ENCODE data around the gene PAX2. TPM values are rescaled to one million over a fixed set of nuclear protein-coding genes. Genes with fewer than 3 reads are reported as not detected.

Gene PAX2
- total RNA-seq, 1 experiment from 2014 or later: not detected

GRCh38 chr10:100874702-100875483 is 129.5 kb downstream of the PAX2 start:
- H3K79me1 ChIP-seq (ENCODE audit: insufficient read depth, low read depth, low read length, poor library complexity, severe bottlenecking): no peaks in the 10 kb centered on the region
- no peak overlapping the region for H3K23ac ChIP-seq (ENCODE audit: insufficient read length, low read depth, low read length)
- no peak overlapping the region for H2AK5ac ChIP-seq (ENCODE audit: insufficient read length, low read length)
- H4K8ac ChIP-seq (replicated peaks; ENCODE audit: insufficient read length, low read depth, low read length): no peak overlapping the region
- no peak overlapping the region for H4K91ac ChIP-seq (ENCODE audit: insufficient read length, low read depth, low read length)
- Mint-ChIP-seq H3K4me1 (peaks cover 5 to 55% of the 10 kb centered on the region in 2 experiments), H3K9me3 (no peaks in the 10 kb centered on the region; a peak in 1 of 5 replicates), H3K27ac (no peak overlapping the region), H3K4me3 (no peak overlapping the region), H3K36me3 (ENCODE audit: insufficient read depth in 1 of 3, low read depth in 3 of 3) (no peaks in the 10 kb centered on the region), H3K27me3 (ENCODE audit: low read depth) (peaks cover 83% of the 10 kb centered on the region)
- TF ChIP-seq, protein P1, sequence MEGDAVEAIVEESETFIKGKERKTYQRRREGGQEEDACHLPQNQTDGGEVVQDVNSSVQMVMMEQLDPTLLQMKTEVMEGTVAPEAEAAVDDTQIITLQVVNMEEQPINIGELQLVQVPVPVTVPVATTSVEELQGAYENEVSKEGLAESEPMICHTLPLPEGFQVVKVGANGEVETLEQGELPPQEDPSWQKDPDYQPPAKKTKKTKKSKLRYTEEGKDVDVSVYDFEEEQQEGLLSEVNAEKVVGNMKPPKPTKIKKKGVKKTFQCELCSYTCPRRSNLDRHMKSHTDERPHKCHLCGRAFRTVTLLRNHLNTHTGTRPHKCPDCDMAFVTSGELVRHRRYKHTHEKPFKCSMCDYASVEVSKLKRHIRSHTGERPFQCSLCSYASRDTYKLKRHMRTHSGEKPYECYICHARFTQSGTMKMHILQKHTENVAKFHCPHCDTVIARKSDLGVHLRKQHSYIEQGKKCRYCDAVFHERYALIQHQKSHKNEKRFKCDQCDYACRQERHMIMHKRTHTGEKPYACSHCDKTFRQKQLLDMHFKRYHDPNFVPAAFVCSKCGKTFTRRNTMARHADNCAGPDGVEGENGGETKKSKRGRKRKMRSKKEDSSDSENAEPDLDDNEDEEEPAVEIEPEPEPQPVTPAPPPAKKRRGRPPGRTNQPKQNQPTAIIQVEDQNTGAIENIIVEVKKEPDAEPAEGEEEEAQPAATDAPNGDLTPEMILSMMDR (conservative IDR thresholded peaks at IDR 0.05): no peak
- H2BK5ac ChIP-seq (ENCODE audit: insufficient read length, low read length): no peak overlapping the region
- H2BK12ac ChIP-seq (ENCODE audit: insufficient read length, low read depth, low read length): no peak overlapping the region
- no peak for DNase-seq
- H3K14ac ChIP-seq (ENCODE audit: insufficient read depth, low read length): no peak overlapping the region
- H2AFZ ChIP-seq (ENCODE audit: low read length): no peak overlapping the region
- no peaks in the 10 kb centered on the region; the same call in 1 of the 2 replicates for H3K27me3 ChIP-seq (ENCODE audit: insufficient read depth, low read length)
- no peaks in the 10 kb centered on the region for H3K79me2 ChIP-seq (ENCODE audit: insufficient read depth, low read length)
- H3K18ac ChIP-seq (ENCODE audit: insufficient read length, low read depth, low read length): no peak overlapping the region
- H3K4ac ChIP-seq (ENCODE audit: low read depth, low read length): no peak overlapping the region
- H3T11ph ChIP-seq (ENCODE audit: low read length): no peak overlapping the region
- H3K23me2 ChIP-seq (ENCODE audit: insufficient read length, low read depth, low read length, poor library complexity, severe bottlenecking): no peaks in the 10 kb centered on the region
- no CpG with 5 or more reads among the region's 20 CpGs for WGBS (ENCODE audit: extremely low coverage, insufficient read length, low lambda C conversion rate)
- no peak overlapping the region for H2BK120ac ChIP-seq (ENCODE audit: low read depth, low read length, poor library complexity, severe bottlenecking)
- no peak overlapping the region for H3K27ac ChIP-seq (ENCODE audit: insufficient read length, low read depth, low read length)
- H4K20me1 ChIP-seq (ENCODE audit: control insufficient read depth, insufficient read depth, insufficient read length): no peaks in the 10 kb centered on the region
- H2BK20ac ChIP-seq (ENCODE audit: low read depth, low read length, poor library complexity, severe bottlenecking): no peak overlapping the region
- H3K9ac ChIP-seq (ENCODE audit: extremely low read depth, insufficient read length, low read length): no peak overlapping the region
- no peaks in the 10 kb centered on the region for H3K9me3 ChIP-seq (ENCODE audit: control insufficient read depth, low read depth, low read length)
- no peak overlapping the region for H2BK15ac ChIP-seq (ENCODE audit: low read depth, low read length)
- no peak overlapping the region for H3K56ac ChIP-seq (ENCODE audit: insufficient read length, low read depth, low read length)
- H3K4me1 ChIP-seq (ENCODE audit: insufficient read depth, low read length): no peaks in the 10 kb centered on the region
- H4K5ac ChIP-seq (ENCODE audit: insufficient read length, low read depth, low read length): no peak overlapping the region
- no peak overlapping the region for H3K4me2 ChIP-seq (ENCODE audit: insufficient read depth, insufficient read length, low read length)
